Activated B cell treated with CpG ODN at 0.5 μM for 24 hours (primary cell): Measurements from ENCODE around the gene PARVB. TPM values are rescaled to one million over a fixed set of nuclear protein-coding genes. Genes with fewer than 3 reads are reported as not detected.
A peak's percentile ranks its signal among the peaks of the same experiment; 100 is the strongest.

Source experiments
- ATAC-seq: fragments of 200-7000 bp; cut with Tn5 transposase; one replicate; pipeline ENCODE4 v1.10.0; 2021; ENCODE audit warnings: low read depth, mild to moderate bottlenecking, moderate library complexity
- CTCF ChIA-PET: fragments of 350-600 bp; sonication (Branson Sonifier 250); formaldehyde crosslinking; loops from one replicate; lab custom pipeline; 2021; ENCODE audit warnings: antibody characterized with exemption; lab: Charles Lee
- POLR2A ChIA-PET: fragments of 350-600 bp; sonication (Branson Sonifier 250); formaldehyde crosslinking; loops from one replicate; lab custom pipeline; 2021; ENCODE audit warnings: antibody characterized with exemption; lab: Charles Lee
- DNase-seq: peaks from one replicate; pipeline ENCODE4 v3.0.0; 2022
- H3K27ac Mint-ChIP-seq: one replicate; pipeline ENCODE4 v1.8.0; 2020; ENCODE audit warnings: mixed read lengths
- H3K27me3 Mint-ChIP-seq: one replicate; pipeline ENCODE4 v1.8.0; 2021; ENCODE audit warnings: mixed read lengths
- H3K36me3 Mint-ChIP-seq: one replicate; pipeline ENCODE4 v1.8.0; 2021; ENCODE audit warnings: low read depth, mixed read lengths
- H3K4me1 Mint-ChIP-seq: one replicate; pipeline ENCODE4 v1.8.0; 2021; ENCODE audit warnings: mixed read lengths
- H3K4me3 Mint-ChIP-seq: one replicate; pipeline ENCODE4 v1.8.0; 2020; ENCODE audit warnings: mild to moderate bottlenecking, mixed read lengths
- H3K9me3 Mint-ChIP-seq: one replicate; pipeline ENCODE4 v1.8.0; 2020; ENCODE audit warnings: mixed read lengths
- CTCF ChIP-seq: fragments of 200-600 bp; IDR thresholded peaks from one replicate; pipeline ENCODE4 v1.8.0; 2022; ENCODE audit warnings: antibody characterized with exemption, mild to moderate bottlenecking
- intact Hi-C: fragments of 100-400 bp; cut with micrococcal nuclease; formaldehyde crosslinking; loops from one replicate; pipeline ENCODE4 v1.15.1; 2024
- total RNA-seq: library from RNA; stranded (reverse); gene quantifications from 2 replicates; pipeline ENCODE4 v1.2.3, GENCODE V29; 2022

Gene PARVB
- total RNA-seq: 53.5 and 53.6 TPM in 2 replicates

- no peak for TF ChIP-seq CTCF
- DNase-seq (peak; percentile 55), ATAC-seq (peak; percentile 5)
- Mint-ChIP-seq H3K27me3 (no peaks in the 10 kb centered on the region), H3K27ac (peak within 1 kb of the TSS; percentile 100), H3K4me1 (peaks cover 70% of the 10 kb centered on the region), H3K9me3 (no peaks in the 10 kb centered on the region), H3K4me3 (peak within 1 kb of the TSS; percentile 89), H3K36me3 (peaks cover 15% of the 10 kb centered on the region)
- ChIA-PET CTCF (interaction anchor here (1.2 to 2.8 kb wide), 5 partner anchors 20 to 61 kb away, joined by 3 to 19 read pairs (median 5); no protein-coding TSS in a partner anchor), POLR2A (interaction anchor here (0.9 to 7.0 kb wide), 10 partner anchors 13 to 157 kb away, joined by 3 to 61 read pairs (median 7); partner anchors contain the start of gene SAMM50)
- intact Hi-C loops: loop anchor here (2.0 kb wide), 1 partner anchor 156 kb away; the partner anchor contains the start of gene PARVG
These were observed at the start of gene PARVB for GRCh38 chr22:44024288-44024921. PARVB (plus strand) TSS chr22:44024302; CDS start chr22:44024340, 38 bp downstream.

GRCh38 chr22:43975041-43975440 lies 49.1 kb upstream of the PARVB start:
- H3K4me1 Mint-ChIP-seq: no peaks in the 10 kb centered on the region
- H3K9me3 Mint-ChIP-seq: no peaks in the 10 kb centered on the region
- DNase-seq (no peak), ATAC-seq (no peak)
- CTCF ChIA-PET: no interaction called here
- POLR2A ChIA-PET: no interaction called here
- intact Hi-C loops: no loop called here
- H3K27me3 Mint-ChIP-seq: no peaks in the 10 kb centered on the region
- no peak for TF ChIP-seq CTCF
- peaks cover 96% of the 10 kb centered on the region for H3K36me3 Mint-ChIP-seq
- H3K27ac Mint-ChIP-seq: no peak overlapping the region
- no peak overlapping the region for H3K4me3 Mint-ChIP-seq

GRCh38 chr22:43976861-43977795 lies 47.0 kb upstream of the PARVB start:
- Mint-ChIP-seq H3K4me1 (no peaks in the 10 kb centered on the region), H3K36me3 (peaks cover 95% of the 10 kb centered on the region), H3K27ac (no peak overlapping the region)

GRCh38 chr22:43978558-43978957 lies 45.5 kb upstream of the PARVB start:
- CTCF ChIA-PET: no interaction called here
- intact Hi-C loops: no loop called here
- DNase-seq (no peak), ATAC-seq (no peak)
- Mint-ChIP-seq H3K4me3 (no peak overlapping the region), H3K9me3 (no peaks in the 10 kb centered on the region), H3K27me3 (no peaks in the 10 kb centered on the region), H3K36me3 (peaks cover 87% of the 10 kb centered on the region), H3K4me1 (no peaks in the 10 kb centered on the region), H3K27ac (no peak overlapping the region)
- no peak for TF ChIP-seq CTCF
- POLR2A ChIA-PET: no interaction called here

More at GRCh38 chr22:43976861-43977795, 47.0 kb upstream of the PARVB start:
- ATAC-seq: no peak
- POLR2A ChIA-PET: no interaction called here
- no peak for TF ChIP-seq CTCF
- no peaks in the 10 kb centered on the region for H3K27me3 Mint-ChIP-seq
- H3K9me3 Mint-ChIP-seq: no peaks in the 10 kb centered on the region
- intact Hi-C loops: no loop called here
- no peak overlapping the region for H3K4me3 Mint-ChIP-seq
- CTCF ChIA-PET: interaction anchor here (1.5 kb wide), 1 partner anchor 16 kb away, joined by 6 read pairs; no protein-coding TSS in a partner anchor
- no peak for DNase-seq

GRCh38 chr22:43980579-43980978 lies 43.5 kb upstream of the PARVB start:
- H3K36me3 Mint-ChIP-seq: peaks cover 87% of the 10 kb centered on the region
- intact Hi-C loops: no loop called here
- POLR2A ChIA-PET: no interaction called here
- H3K27ac Mint-ChIP-seq: no peak overlapping the region
- no peak for ATAC-seq
- H3K27me3 Mint-ChIP-seq: no peaks in the 10 kb centered on the region
- no peak overlapping the region for H3K4me3 Mint-ChIP-seq
- DNase-seq: no peak
- TF ChIP-seq CTCF: no peak
- CTCF ChIA-PET: no interaction called here
- no peaks in the 10 kb centered on the region for H3K4me1 Mint-ChIP-seq
- H3K9me3 Mint-ChIP-seq: no peaks in the 10 kb centered on the region
